Measurements from ENCODE around the gene ITGB7. TPM values are rescaled to one million over a fixed set of nuclear protein-coding genes. Genes with fewer than 3 reads are reported as not detected.

Gene ITGB7
- total and polyA plus RNA-seq, 9 of the 15 experiments (the other 6 are each of a cell fraction or from before 2014, with no cell fraction given): 0.06 to 2.0 (median 0.67) TPM

DNA sequence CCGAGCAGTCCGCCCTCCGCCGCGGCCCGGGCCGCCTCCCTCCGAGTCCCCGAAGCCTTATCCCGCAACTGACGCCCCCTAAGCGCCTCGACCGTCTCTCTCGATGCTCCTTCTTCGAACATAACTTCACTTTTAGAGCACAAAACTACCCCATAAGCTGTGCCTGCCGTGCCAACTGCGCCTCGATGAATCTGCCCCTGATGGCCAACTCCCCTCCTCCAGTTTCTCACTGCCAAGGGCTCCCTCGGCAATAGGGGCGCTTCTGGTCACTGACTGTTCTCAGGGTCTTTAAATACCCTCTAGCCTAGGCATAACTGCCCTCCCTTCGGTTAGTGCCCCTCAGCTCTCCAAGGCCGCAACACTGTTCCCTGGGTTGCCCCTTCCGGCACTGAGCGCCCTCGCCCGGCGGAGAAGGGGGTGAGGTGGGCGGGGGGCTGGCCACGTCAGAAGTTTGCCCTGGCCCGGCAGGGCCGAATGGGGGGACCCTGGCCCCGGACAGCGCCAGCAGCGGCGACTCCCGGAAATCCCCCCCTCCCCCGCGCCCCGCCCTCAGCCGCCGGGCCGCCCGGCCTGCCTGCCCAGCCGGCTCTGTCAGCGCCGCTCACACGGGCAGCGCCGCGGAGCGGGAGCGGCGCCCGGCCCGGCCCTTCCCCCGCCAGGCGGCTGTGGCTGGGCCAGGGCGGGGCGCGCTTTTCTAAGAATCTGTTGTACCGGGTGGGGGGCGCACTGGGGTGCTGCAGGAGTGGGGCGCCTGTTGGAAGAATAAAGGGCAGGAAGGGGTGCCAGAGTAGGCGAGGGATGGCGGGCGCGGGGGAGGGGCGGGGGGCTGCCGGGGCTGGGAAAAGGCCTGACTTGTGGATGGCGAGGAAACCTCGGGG, 14.4 kb upstream of the ITGB7 start (continued):
- TF ChIP-seq, protein P1, sequence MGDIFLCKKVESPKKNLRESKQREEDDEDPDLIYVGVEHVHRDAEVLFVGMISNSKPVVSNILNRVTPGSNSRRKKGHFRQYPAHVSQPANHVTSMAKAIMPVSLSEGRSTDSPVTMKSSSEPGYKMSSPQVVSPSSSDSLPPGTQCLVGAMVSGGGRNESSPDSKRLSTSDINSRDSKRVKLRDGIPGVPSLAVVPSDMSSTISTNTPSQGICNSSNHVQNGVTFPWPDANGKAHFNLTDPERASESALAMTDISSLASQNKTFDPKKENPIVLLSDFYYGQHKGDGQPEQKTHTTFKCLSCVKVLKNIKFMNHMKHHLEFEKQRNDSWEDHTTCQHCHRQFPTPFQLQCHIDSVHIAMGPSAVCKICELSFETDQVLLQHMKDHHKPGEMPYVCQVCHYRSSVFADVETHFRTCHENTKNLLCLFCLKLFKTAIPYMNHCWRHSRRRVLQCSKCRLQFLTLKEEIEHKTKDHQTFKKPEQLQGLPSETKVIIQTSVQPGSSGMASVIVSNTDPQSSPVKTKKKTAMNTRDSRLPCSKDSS (IDR thresholded peaks at IDR 0.05; ENCODE audit: low read depth, partially characterized antibody): no peak
- TF ChIP-seq NELFE (IDR thresholded peaks at IDR 0.05; ENCODE audit: insufficient read depth, insufficient read length) (no peak), SPI1 (IDR thresholded peaks at IDR 0.05; ENCODE audit: borderline replicate concordance, low read depth, low read length) (no peak), ATF1 (CRISPR knock-in tag; IDR thresholded peaks at IDR 0.05) (no peak), ATF1 (tag; IDR thresholded peaks at IDR 0.05) (peak; percentile 50; the same call in 1 of the 2 replicates), PRMT5 (CRISPR knock-in tag; IDR thresholded peaks at IDR 0.05) (no peak), ZNF609 (CRISPR knock-in tag; IDR thresholded peaks at IDR 0.05; ENCODE audit: borderline replicate concordance) (peak; percentile 45; the same call in 1 of the 2 replicates), POLR2A (conservative IDR thresholded peaks at IDR 0.05) (peak; percentile 87), E2F1 (CRISPR knock-in tag; IDR thresholded peaks at IDR 0.05) (no peak), PTTG1 (tag; IDR thresholded peaks at IDR 0.05; ENCODE audit: low read depth) (no peak), RAD21 (CRISPR knock-in tag; conservative IDR thresholded peaks at IDR 0.05 in 1 of 2, IDR thresholded peaks at IDR 0.05 in 1 of 2) (no peak), MCM5 (IDR thresholded peaks at IDR 0.05; ENCODE audit: low read depth) (no peak), ZFP30 (CRISPR knock-in tag; IDR thresholded peaks at IDR 0.05; ENCODE audit: borderline replicate concordance) (no peak), HNRNPLL (IDR thresholded peaks at IDR 0.05; ENCODE audit: low read depth, low read length, poor library complexity, severe bottlenecking) (no peak), PKNOX1 (IDR thresholded peaks at IDR 0.05) (0 out of 2 replicates have a peak, but pooled peaks have one; percentile 23)
- TF ChIP-seq, protein P2, sequence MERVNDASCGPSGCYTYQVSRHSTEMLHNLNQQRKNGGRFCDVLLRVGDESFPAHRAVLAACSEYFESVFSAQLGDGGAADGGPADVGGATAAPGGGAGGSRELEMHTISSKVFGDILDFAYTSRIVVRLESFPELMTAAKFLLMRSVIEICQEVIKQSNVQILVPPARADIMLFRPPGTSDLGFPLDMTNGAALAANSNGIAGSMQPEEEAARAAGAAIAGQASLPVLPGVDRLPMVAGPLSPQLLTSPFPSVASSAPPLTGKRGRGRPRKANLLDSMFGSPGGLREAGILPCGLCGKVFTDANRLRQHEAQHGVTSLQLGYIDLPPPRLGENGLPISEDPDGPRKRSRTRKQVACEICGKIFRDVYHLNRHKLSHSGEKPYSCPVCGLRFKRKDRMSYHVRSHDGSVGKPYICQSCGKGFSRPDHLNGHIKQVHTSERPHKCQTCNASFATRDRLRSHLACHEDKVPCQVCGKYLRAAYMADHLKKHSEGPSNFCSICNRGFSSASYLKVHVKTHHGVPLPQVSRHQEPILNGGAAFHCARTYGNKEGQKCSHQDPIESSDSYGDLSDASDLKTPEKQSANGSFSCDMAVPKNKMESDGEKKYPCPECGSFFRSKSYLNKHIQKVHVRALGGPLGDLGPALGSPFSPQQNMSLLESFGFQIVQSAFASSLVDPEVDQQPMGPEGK (CRISPR knock-in tag; IDR thresholded peaks at IDR 0.05; ENCODE audit: borderline replicate concordance): no peak
